HCT116 (cell line): Measurements from ENCODE around the gene C6orf62. TPM values are rescaled to one million over a fixed set of nuclear protein-coding genes. Genes with fewer than 3 reads are reported as not detected.

ENCODE experiments used
- ATAC-seq: fragments of 200-7000 bp; cut with Tn5 transposase; 2 replicates; pipeline ENCODE4 v1.9.1; 2020; ENCODE audit warnings: mild to moderate bottlenecking, moderate library complexity
- BruUV-seq: library from RNA; stranded (reverse); fragments of 400-500 nt; replicated peaks from 2 replicates; lab custom pipeline; 2021; lab: Mats Ljungman, UMichigan
- CTCF ChIA-PET: fragments of 300-600 bp; sonication (Branson Sonifier 250); formaldehyde crosslinking; loops from one replicate; lab custom pipeline; 2021; ENCODE audit warnings: antibody characterized with exemption; lab: Charles Lee
- POLR2A ChIA-PET: fragments of 300-600, 350-600 bp; sonication (Branson Sonifier 250); formaldehyde crosslinking; loops from one replicate; lab custom pipeline; 2021; ENCODE audit warnings: antibody characterized with exemption; lab: Charles Lee
- RAD21 ChIA-PET, 2 experiments: fragments of 300-600 bp; sonication (Branson Sonifier 250); formaldehyde crosslinking; loops; one replicate each; lab custom pipeline; 2023; ENCODE audit warnings: low total read pairs in 2 of 2; ENCODE audit not compliant: uncharacterized antibody in 2 of 2, unreplicated experiment in 2 of 2, low non-redundant PET in 1 of 2; lab: Charles Lee
- DNase-seq: peaks from one replicate; pipeline ENCODE4 v3.0.0-alpha.2; 2010; ENCODE audit warnings: low read depth, low spot score
- H2AFZ ChIP-seq: fragments of 200-600 bp; shearing (Covaris generic), sonication (generic); 2 replicates; pipeline ENCODE4 v1.6.1; 2017; ENCODE audit warnings: low read depth, mixed run types, mixed read lengths, antibody characterized with exemption, low read length; ENCODE audit not compliant: poor library complexity, severe bottlenecking
- H3K27ac ChIP-seq: 2 replicates; pipeline ENCODE4 v1.5.1; 2012; ENCODE audit warnings: low read depth, low read length
- H3K27me3 ChIP-seq: fragments of 200-600 bp; sonication (generic); 2 replicates; pipeline ENCODE4 v1.6.1; 2016; ENCODE audit warnings: mixed run types, low read length, mixed read lengths; ENCODE audit not compliant: insufficient read depth
- H3K36me3 ChIP-seq, 2 experiments: fragments of 200-500 bp in 1 of 2; fragments of 200-600 bp in 1 of 2; sonication (Bioruptor generic) in 1 of 2; sonication (generic) in 1 of 2; 2 replicates each; pipeline versions ENCODE4 v1.5.1 to v1.6.1; 2014 to 2016; ENCODE audit warnings: low read length in 2 of 2, inconsistent platforms in 1 of 2, mixed read lengths in 1 of 2, mixed run types in 1 of 2; ENCODE audit not compliant: insufficient read depth in 2 of 2, control insufficient read depth in 1 of 2
- H3K4me1 ChIP-seq, 2 experiments: fragments of 200-600 bp in 1 of 2; sonication (generic) in 1 of 2; 2 replicates each; pipeline versions ENCODE4 v1.5.1 to v1.6.1; 2012 to 2017; ENCODE audit warnings: low read length in 2 of 2, inconsistent platforms in 1 of 2, mild to moderate bottlenecking in 1 of 2, mixed read lengths in 1 of 2, mixed run types in 1 of 2, moderate library complexity in 1 of 2; ENCODE audit not compliant: insufficient read depth in 2 of 2, control insufficient read depth in 1 of 2
- H3K4me2 ChIP-seq: fragments of 200-600 bp; sonication (generic); 2 replicates; pipeline ENCODE4 v1.6.1; 2017; ENCODE audit warnings: mixed run types, low read length, mixed read lengths
- H3K4me3 ChIP-seq, 2 experiments: fragments of 200-600 bp in 1 of 2; sonication (generic) in 1 of 2; replicated peaks in 1 of 2; 2 replicates each; pipeline ENCODE4 v1.5.1; 2011 to 2016; ENCODE audit warnings: low read length in 2 of 2, control low read depth in 1 of 2, low read depth in 1 of 2, mild to moderate bottlenecking in 1 of 2, mixed read lengths in 1 of 2, mixed run types in 1 of 2
- H3K79me2 ChIP-seq: fragments of 200-600 bp; sonication (generic); 2 replicates; pipeline ENCODE4 v1.6.1; 2017; ENCODE audit warnings: mild to moderate bottlenecking, mixed run types, low read length, moderate library complexity, mixed read lengths; ENCODE audit not compliant: insufficient read depth
- H3K9ac ChIP-seq: fragments of 200-600 bp; sonication (generic); 2 replicates; pipeline ENCODE4 v1.6.1; 2016; ENCODE audit warnings: low read length, mixed read lengths
- H3K9me2 ChIP-seq: fragments of 200-600 bp; sonication (generic), shearing (Covaris generic); 2 replicates; pipeline ENCODE4 v1.6.1; 2017; ENCODE audit warnings: mixed run types, mild to moderate bottlenecking, moderate library complexity; ENCODE audit not compliant: insufficient read depth
- H3K9me3 ChIP-seq, 2 experiments: fragments of 200-500 bp in 1 of 2; fragments of 200-600 bp in 1 of 2; sonication (Bioruptor generic) in 1 of 2; sonication (generic) in 1 of 2; 2 replicates each; pipeline ENCODE4 v1.6.1; 2014 to 2017; ENCODE audit warnings: low read length in 2 of 2, mixed read lengths in 2 of 2, inconsistent platforms in 1 of 2, low read depth in 1 of 2, mild to moderate bottlenecking in 1 of 2, mixed run types in 1 of 2, moderate library complexity in 1 of 2; ENCODE audit not compliant: control insufficient read depth in 1 of 2, insufficient read depth in 1 of 2
- H4K20me1 ChIP-seq: fragments of 200-600 bp; sonication (generic), shearing (Covaris generic); 2 replicates; pipeline ENCODE4 v1.6.1; 2017; ENCODE audit warnings: mixed run types, mild to moderate bottlenecking, moderate library complexity; ENCODE audit not compliant: insufficient read depth
- CBX3 ChIP-seq: IDR thresholded peaks from 2 replicates; pipeline ENCODE4 v1.6.1; 2012; ENCODE audit warnings: low read depth
- ELF1 ChIP-seq: IDR thresholded peaks from 2 replicates; pipeline ENCODE4 v1.6.1; 2012; ENCODE audit warnings: low read depth, borderline replicate concordance
- EZH2 ChIP-seq: fragments of 200-600 bp; sonication (generic); IDR thresholded peaks from 2 replicates; pipeline ENCODE4 v1.6.1; 2017; ENCODE audit warnings: antibody characterized with exemption, mixed run types
- EZH2phosphoT487 ChIP-seq: fragments of 200-600 bp; IDR thresholded peaks from 2 replicates; pipeline ENCODE4 v1.6.1; 2018; ENCODE audit warnings: antibody characterized with exemption, borderline replicate concordance
- FOSL1 ChIP-seq: IDR thresholded peaks from 2 replicates; pipeline ENCODE4 v1.6.1; 2012; ENCODE audit warnings: low read depth
- POLR2A ChIP-seq: IDR thresholded peaks from 2 replicates; pipeline ENCODE4 v1.7.0; 2011; ENCODE audit warnings: borderline replicate concordance; ENCODE audit not compliant: insufficient read depth, insufficient read length; ENCODE audit errors: extremely low read depth
- RAD21 ChIP-seq: IDR thresholded peaks from 2 replicates; pipeline ENCODE4 v1.6.1; 2012; ENCODE audit warnings: low read depth, mild to moderate bottlenecking
- SIN3A ChIP-seq: IDR thresholded peaks from 2 replicates; pipeline ENCODE4 v1.6.1; 2012; ENCODE audit warnings: low read depth
- SP1 ChIP-seq: IDR thresholded peaks from 2 replicates; pipeline ENCODE4 v1.6.1; 2012; ENCODE audit warnings: low read depth
- SRF ChIP-seq: IDR thresholded peaks from 2 replicates; pipeline ENCODE4 v1.6.1; 2012; ENCODE audit warnings: low read depth
- TCF7L2 ChIP-seq: IDR thresholded peaks from 2 replicates; pipeline ENCODE4 v1.7.0; 2011; ENCODE audit warnings: borderline replicate concordance, inconsistent platforms; ENCODE audit not compliant: insufficient read depth, insufficient read length; ENCODE audit errors: extremely low read depth
- YY1 ChIP-seq: IDR thresholded peaks from 2 replicates; pipeline ENCODE4 v1.6.1; 2011; ENCODE audit warnings: low read length, low read depth, moderate library complexity, mild to moderate bottlenecking; ENCODE audit not compliant: insufficient replicate concordance; ENCODE audit errors: extremely low read depth
- ZFX ChIP-seq: fragments of 450-650 bp; IDR thresholded peaks from 2 replicates; pipeline ENCODE4 v1.6.1; 2017
- intact Hi-C: fragments of 100-400 bp; cut with micrococcal nuclease; formaldehyde crosslinking; loops from 2 replicates; pipeline ENCODE4 v1.10.0; 2022
- total RNA-seq: library from RNA; stranded (reverse); gene quantifications from one replicate; pipeline ENCODE4 v1.2.1, GENCODE V29; 2021; ENCODE audit not compliant: unreplicated experiment
- TF ChIP-seq, protein P1 (sequence below): IDR thresholded peaks from 2 replicates; pipeline ENCODE4 v1.6.1; 2012
- TF ChIP-seq, protein P2 (sequence below): IDR thresholded peaks from 2 replicates; pipeline ENCODE4 v1.6.1; 2011; ENCODE audit warnings: mild to moderate bottlenecking, low read length, moderate library complexity; ENCODE audit not compliant: insufficient replicate concordance; ENCODE audit errors: extremely low read depth
- TF ChIP-seq, protein P3 (sequence below): IDR thresholded peaks from 2 replicates; pipeline ENCODE4 v1.6.1; 2012; ENCODE audit warnings: low read depth
- TF ChIP-seq, protein P4 (sequence below): IDR thresholded peaks from 2 replicates; pipeline ENCODE4 v1.6.1; 2012
- TF ChIP-seq, protein P5 (sequence below), 3 experiments: fragments of 200-600 bp in 1 of 3; sonication (generic) in 1 of 3; IDR thresholded peaks in 2 of 3; conservative IDR thresholded peaks in 1 of 3; 2 replicates each; pipeline ENCODE4 v1.5.1; 2012 to 2017; ENCODE audit warnings: low read depth in 2 of 3, low read length in 2 of 3, antibody characterized with exemption in 1 of 3, borderline replicate concordance in 1 of 3, control low read depth in 1 of 3, mild to moderate bottlenecking in 1 of 3, mixed read lengths in 1 of 3, mixed run types in 1 of 3, moderate library complexity in 1 of 3; ENCODE audit not compliant: insufficient read depth in 1 of 3

C6orf62 gene
- total RNA-seq, 1 experiment from 2014 or later: 103 TPM

DNA sequence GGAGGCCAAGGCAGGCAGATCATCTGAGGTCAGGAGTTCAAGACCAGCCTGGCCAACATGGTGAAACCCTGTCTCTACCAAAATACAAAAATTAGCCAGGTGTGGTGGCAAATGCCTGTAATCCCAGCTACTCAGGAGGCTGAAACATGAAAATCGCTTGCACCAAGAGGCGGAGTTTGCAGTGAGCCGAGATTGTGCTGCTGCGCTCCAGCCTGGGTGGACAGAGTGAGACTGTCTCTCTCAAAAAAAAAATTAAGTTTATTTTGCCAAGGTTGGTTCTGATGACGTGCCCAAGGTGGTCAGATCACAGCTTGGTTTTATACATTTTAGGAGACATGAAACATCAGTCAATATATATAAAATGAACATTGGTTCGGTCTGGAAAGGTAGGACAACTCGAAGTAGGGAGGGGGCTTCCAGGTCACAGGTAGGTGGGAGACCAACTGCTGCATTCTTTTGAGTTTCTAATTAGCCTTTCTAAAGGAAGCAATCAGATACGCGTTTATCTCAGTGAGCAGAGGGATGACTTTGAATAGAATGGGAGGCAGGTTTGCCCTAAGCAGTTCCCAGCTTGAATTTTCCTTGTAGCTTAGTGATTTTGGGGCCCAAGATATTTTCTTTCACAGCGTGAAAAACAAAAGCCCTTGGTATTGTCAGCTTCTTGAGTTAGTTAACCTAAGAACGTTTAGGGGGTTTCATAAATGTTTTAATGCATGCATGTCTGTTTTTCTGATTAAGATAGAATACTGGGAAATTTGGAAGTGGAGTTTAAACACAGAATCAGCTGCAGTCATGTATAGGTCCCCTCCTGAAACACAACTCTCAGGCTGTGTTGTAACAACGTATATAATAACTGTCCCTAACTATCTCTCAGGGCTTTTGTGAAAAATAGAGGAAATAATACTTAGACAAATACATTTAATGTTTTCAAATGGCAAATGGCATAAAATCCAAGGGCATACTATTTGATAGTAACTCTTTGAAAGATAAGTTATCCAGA, 35.4 kb downstream of the C6orf62 start:
- Histone ChIP-seq H3K27me3 (no peaks in the 10 kb centered on the region), H3K27ac (no peak overlapping the region), H3K9me3 (no peaks in the 10 kb centered on the region), H3K4me1 (no peaks in the 10 kb centered on the region), H4K20me1 (no peaks in the 10 kb centered on the region), H3K79me2 (no peaks in the 10 kb centered on the region), H3K4me3 (no peak overlapping the region), H3K36me3 (no peaks in the 10 kb centered on the region), H3K4me2 (no peak overlapping the region), H2AFZ (no peak overlapping the region), H3K9me2 (no peaks in the 10 kb centered on the region), H3K9ac (no peak overlapping the region)
- POLR2A ChIA-PET: no interaction called here
- ATAC-seq (no peak), DNase-seq (no peak)
- no TSS peak for BruUV-seq
- CTCF ChIA-PET: no interaction called here
- TF ChIP-seq EZH2 (no peak), TCF7L2 (no peak), POLR2A (no peak), ZFX (no peak), SP1 (no peak), RAD21 (no peak), YY1 (no peak), CBX3 (no peak), EZH2phosphoT487 (no peak), ELF1 (no peak), SIN3A (no peak), FOSL1 (no peak), SRF (no peak)
- TF ChIP-seq, protein P1, sequence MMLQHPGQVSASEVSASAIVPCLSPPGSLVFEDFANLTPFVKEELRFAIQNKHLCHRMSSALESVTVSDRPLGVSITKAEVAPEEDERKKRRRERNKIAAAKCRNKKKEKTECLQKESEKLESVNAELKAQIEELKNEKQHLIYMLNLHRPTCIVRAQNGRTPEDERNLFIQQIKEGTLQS: no peak
- TF ChIP-seq, protein P2, sequence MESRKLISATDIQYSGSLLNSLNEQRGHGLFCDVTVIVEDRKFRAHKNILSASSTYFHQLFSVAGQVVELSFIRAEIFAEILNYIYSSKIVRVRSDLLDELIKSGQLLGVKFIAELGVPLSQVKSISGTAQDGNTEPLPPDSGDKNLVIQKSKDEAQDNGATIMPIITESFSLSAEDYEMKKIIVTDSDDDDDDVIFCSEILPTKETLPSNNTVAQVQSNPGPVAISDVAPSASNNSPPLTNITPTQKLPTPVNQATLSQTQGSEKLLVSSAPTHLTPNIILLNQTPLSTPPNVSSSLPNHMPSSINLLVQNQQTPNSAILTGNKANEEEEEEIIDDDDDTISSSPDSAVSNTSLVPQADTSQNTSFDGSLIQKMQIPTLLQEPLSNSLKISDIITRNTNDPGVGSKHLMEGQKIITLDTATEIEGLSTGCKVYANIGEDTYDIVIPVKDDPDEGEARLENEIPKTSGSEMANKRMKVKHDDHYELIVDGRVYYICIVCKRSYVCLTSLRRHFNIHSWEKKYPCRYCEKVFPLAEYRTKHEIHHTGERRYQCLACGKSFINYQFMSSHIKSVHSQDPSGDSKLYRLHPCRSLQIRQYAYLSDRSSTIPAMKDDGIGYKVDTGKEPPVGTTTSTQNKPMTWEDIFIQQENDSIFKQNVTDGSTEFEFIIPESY: no peak
- TF ChIP-seq, protein P3, sequence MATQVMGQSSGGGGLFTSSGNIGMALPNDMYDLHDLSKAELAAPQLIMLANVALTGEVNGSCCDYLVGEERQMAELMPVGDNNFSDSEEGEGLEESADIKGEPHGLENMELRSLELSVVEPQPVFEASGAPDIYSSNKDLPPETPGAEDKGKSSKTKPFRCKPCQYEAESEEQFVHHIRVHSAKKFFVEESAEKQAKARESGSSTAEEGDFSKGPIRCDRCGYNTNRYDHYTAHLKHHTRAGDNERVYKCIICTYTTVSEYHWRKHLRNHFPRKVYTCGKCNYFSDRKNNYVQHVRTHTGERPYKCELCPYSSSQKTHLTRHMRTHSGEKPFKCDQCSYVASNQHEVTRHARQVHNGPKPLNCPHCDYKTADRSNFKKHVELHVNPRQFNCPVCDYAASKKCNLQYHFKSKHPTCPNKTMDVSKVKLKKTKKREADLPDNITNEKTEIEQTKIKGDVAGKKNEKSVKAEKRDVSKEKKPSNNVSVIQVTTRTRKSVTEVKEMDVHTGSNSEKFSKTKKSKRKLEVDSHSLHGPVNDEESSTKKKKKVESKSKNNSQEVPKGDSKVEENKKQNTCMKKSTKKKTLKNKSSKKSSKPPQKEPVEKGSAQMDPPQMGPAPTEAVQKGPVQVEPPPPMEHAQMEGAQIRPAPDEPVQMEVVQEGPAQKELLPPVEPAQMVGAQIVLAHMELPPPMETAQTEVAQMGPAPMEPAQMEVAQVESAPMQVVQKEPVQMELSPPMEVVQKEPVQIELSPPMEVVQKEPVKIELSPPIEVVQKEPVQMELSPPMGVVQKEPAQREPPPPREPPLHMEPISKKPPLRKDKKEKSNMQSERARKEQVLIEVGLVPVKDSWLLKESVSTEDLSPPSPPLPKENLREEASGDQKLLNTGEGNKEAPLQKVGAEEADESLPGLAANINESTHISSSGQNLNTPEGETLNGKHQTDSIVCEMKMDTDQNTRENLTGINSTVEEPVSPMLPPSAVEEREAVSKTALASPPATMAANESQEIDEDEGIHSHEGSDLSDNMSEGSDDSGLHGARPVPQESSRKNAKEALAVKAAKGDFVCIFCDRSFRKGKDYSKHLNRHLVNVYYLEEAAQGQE: no peak
- TF ChIP-seq, protein P4, sequence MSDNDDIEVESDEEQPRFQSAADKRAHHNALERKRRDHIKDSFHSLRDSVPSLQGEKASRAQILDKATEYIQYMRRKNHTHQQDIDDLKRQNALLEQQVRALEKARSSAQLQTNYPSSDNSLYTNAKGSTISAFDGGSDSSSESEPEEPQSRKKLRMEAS: no peak
- TF ChIP-seq, protein P5, sequence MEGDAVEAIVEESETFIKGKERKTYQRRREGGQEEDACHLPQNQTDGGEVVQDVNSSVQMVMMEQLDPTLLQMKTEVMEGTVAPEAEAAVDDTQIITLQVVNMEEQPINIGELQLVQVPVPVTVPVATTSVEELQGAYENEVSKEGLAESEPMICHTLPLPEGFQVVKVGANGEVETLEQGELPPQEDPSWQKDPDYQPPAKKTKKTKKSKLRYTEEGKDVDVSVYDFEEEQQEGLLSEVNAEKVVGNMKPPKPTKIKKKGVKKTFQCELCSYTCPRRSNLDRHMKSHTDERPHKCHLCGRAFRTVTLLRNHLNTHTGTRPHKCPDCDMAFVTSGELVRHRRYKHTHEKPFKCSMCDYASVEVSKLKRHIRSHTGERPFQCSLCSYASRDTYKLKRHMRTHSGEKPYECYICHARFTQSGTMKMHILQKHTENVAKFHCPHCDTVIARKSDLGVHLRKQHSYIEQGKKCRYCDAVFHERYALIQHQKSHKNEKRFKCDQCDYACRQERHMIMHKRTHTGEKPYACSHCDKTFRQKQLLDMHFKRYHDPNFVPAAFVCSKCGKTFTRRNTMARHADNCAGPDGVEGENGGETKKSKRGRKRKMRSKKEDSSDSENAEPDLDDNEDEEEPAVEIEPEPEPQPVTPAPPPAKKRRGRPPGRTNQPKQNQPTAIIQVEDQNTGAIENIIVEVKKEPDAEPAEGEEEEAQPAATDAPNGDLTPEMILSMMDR (IDR thresholded peaks at IDR 0.05 in 2 of 3, conservative IDR thresholded peaks at IDR 0.05 in 1 of 3; ENCODE audit: borderline replicate concordance in 1 of 3, insufficient read depth in 1 of 3, low read depth in 2 of 3, low read length in 2 of 3): no peak
- RAD21 ChIA-PET: no interaction called here
- intact Hi-C loops: no loop called here
